Gastroesophageal sphincter (tissue), 3 donors: ENCODE measurements around the gene SMIM28.

Source experiments
- POLR2A ChIP-seq, 2 donors: fragments of 450-650 bp; IDR thresholded peaks; one replicate each; pipeline ENCODE4 v1.6.1; 2017; ENCODE audit warnings: antibody characterized with exemption in 2 of 2, mild to moderate bottlenecking in 2 of 2, moderate library complexity in 1 of 2
- TF ChIP-seq, protein P1 (sequence below), 4 experiments: fragments of 200-600 bp in 2 of 4; fragments of 450-650 bp in 2 of 4; sonication (generic) in 1 of 4; IDR thresholded peaks; one replicate each; pipeline ENCODE4 v1.5.1; 2017 to 2019; ENCODE audit warnings: antibody characterized with exemption in 4 of 4, mild to moderate bottlenecking in 2 of 4, moderate library complexity in 2 of 4

DNA sequence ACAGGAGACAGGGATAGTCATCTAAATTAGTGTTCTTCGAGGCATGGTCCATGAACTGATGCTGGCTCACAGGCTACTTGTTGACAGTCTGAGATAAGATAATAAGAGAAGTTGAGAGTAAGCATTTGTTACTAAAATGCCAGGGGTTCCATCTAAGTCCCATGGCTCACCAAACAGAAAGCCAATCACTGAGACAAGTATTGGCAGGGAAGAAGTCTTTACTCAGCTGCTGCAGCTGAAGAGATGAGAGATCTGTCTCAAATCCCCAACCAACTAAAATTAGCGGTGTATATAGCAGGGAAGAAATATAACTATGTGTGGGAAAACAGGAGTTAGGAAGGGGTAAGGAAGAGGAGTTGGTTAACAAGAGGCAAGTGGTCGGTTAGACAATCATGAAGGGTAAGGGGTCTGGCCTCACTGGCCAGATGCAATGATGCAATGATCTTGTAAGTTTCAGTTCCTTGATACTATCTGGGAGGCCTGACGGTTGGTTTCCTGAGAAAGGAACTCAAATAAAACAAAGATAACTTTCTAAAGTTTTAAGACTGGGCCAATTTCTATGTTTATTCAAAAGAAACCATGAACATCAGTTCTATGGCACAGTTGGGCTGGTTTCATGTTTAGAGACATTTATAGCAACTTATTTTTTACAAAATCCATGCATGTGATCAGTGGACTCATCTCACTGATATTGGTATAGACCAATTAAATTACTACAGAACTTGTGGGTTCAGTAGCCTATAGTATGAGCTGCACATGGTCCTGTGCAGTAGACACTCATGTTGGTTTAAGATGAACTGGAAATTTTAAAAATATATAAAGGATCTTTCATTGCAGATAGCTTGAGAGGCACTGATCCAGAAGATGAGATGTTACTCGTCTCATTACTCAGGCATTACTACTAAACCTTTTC, 16.4 kb downstream of the SMIM28 start:
- no peak for TF ChIP-seq POLR2A (IDR thresholded peaks at IDR 0.05)
- TF ChIP-seq, protein P1, sequence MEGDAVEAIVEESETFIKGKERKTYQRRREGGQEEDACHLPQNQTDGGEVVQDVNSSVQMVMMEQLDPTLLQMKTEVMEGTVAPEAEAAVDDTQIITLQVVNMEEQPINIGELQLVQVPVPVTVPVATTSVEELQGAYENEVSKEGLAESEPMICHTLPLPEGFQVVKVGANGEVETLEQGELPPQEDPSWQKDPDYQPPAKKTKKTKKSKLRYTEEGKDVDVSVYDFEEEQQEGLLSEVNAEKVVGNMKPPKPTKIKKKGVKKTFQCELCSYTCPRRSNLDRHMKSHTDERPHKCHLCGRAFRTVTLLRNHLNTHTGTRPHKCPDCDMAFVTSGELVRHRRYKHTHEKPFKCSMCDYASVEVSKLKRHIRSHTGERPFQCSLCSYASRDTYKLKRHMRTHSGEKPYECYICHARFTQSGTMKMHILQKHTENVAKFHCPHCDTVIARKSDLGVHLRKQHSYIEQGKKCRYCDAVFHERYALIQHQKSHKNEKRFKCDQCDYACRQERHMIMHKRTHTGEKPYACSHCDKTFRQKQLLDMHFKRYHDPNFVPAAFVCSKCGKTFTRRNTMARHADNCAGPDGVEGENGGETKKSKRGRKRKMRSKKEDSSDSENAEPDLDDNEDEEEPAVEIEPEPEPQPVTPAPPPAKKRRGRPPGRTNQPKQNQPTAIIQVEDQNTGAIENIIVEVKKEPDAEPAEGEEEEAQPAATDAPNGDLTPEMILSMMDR (IDR thresholded peaks at IDR 0.05) = no peak
